CD4-positive, alpha-beta T cell treated with Interleukin-17A for 4 hours (primary cell): Measurements from ENCODE around the gene SFXN2.

Experiments used
- DNase-seq: peaks from one replicate; pipeline ENCODE4 v3.0.0-alpha.2; 2020; ENCODE audit warnings: mixed read lengths

Gene SFXN2

DNA sequence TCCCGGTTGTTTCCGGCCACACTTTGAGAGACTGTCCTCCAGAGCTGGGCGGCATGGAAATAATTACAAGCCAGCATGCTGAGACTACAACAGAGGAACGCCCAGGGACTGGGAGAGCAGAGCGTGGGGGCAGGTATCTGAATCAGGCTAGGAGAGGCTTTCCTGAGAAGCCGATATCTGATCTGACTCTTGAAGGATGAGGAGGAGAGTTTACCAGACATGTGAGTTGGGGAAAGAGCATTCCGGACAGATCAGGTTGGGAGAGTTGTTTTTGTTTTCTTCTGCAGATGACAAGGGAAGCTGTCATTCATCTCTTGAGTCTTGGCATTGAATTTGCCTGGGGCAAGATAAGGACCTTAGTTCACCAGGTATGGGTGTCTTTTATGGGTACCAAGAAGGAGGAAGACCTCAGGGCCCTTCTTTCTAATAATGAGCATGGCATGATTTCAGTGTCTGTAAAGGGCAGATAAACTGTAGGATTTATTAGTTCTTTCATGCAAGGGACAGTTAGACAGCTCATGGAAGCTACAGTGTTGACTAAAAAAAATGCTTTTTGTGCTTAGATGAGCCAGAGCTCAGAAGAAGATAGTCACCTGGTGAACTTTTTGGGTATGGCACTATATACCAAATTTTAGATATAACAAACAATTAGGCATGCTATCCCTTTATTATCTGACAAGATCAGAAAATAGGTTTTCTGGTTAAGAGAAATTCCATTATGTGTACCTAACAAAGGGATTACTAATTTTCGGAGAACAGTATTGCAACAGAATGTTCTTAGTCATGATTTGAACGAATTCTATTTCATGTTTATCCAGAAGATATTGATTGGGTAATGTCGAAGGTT, 65.5 kb downstream of the SFXN2 start:
- no peak for DNase-seq

DNA sequence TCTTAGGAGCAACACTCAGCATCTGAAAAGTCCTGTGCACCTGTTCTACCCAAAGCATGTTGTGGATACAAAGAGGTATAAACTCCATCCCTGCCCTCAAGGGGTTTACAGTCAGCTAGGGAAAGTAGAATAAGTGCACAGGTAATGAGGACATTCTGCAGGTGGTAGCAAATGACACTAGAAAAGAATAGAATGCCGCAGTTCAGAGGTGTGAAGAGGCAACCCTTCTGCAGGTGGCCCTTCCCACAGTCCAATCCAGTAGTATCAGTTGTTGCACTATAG, 66.0 kb downstream of the SFXN2 start:
- DNase-seq: no peak

DNA sequence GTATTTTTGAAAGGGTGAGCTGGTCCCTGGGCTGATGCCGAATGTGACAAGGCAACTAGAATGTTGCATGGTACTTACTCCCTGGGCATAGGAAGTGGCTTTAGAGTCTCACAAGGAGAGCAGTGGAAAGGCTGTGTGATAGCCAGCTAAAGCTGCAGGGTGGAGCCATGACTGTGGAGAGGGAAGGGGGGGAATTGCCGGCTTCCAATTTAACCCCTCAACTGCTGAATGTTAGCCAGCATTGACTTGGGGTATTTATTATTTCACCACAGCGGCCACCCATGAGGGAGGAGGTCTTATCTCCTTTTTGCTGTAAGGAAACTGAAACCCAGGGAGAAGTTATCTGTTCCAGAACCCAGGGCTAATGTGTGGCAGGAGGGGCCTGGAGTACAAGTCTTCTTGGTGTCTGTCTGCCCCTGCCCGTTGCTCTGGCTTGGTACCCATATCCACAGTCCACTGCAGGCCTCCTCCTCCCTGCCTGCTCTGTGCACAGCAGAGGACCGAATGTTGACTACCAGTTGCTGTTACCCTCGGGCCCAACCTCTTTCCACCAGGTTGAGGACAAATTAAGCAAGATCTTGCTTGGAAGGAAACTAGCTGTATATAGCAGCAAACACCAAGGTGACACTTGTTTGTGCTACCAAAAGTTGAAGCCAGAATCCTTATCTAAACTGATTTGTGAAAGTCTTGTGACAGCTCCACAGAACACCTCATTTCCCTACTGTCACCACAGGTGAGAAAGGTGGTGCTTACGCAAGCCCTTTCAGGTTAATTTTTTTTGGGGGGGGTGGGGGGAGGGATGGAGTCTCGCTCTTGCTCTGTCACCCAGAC, 66.9 kb downstream of the SFXN2 start:
- DNase-seq: no peak

DNA sequence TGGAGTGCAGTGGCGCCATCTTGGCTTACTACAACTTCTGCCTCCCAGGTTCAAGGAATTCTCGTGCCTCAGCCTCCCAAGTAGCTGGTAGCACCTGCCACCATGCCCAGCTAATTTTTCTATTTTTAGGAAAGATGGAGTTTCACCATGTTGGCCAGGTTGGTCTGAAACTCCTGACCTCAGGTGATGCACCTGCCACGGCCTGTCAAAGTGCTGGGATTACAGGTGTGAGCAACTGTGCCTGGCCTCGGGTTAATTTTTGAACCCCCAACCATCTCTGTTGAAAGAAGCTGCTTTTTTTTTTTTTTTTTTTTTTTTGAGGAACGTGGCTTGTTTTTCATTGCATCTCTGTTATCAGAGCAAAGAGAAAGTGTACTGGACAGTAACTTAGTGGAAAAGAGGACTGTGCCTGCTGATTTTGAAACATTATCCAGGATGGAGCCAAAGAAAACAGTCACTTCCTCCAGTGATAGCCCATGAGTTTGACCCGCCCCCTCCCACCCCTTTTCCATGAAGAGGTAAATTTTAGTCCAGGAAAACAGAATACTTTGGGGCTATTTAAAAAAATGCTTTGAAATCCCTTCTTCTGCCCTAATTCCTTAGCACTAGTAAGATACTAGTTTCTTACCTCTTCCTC, 67.6 kb downstream of the SFXN2 start:
- DNase-seq: no peak

DNA sequence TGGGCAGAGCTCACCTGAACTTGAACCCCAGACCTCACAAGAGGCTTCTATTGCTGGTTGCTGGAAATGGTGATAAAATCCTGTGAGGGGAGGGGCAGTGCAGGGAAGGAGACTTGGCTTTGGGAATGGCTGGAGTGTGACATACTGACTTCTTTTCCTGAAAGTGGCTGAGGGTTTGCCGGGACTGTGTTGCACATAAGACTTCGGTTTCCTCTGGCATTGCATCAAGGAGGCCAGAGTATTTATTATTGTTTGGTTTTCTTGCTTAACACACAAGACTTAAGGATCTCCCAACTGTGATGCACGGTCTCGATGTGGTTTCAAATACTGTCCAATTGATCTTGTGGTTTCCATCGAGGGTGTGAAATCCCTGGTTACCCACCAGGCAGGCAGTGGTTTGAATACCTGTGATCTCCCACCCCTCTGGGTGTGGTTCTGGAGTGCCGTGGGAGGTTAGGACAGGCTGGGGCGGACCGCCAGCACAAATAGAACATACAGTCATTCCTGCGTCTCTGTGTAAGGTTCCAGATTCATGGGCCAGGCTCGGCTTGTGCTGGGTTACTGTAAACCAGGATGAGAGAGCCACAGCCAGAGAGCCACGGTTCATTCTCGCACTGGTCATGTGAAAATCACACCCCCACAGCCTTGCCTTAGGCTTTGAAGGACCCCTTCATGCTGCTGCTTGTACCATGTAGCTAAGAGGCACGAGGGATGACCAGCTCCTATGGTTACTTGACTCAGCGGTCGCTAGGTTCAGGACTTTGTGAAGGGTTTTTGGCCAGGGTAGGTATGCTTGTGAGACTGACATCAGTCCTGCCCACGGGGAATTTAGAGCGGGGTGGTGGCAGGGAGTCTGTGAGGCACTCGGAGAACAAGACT, 68.5 kb downstream of the SFXN2 start:
- no peak for DNase-seq

DNA sequence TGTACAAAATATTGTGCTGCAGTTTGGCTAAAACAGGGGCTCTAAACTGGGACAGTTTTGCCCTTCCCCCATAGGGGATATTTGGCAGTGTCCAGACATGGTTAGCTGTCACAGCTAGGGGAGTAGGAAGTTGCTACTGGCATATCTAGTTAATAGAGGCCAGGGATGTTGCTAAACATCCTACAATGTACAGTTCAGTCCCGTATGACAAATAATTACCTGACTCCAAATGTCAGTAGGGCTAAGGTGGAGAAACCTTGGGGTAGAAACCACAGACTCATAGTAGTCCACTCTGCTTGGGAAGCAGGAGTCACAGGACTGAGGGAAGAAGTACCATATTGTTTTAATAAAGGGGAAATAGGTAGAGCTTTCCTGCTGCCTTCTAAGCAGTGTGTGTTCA, 69.1 kb downstream of the SFXN2 start:
- no peak for DNase-seq

DNA sequence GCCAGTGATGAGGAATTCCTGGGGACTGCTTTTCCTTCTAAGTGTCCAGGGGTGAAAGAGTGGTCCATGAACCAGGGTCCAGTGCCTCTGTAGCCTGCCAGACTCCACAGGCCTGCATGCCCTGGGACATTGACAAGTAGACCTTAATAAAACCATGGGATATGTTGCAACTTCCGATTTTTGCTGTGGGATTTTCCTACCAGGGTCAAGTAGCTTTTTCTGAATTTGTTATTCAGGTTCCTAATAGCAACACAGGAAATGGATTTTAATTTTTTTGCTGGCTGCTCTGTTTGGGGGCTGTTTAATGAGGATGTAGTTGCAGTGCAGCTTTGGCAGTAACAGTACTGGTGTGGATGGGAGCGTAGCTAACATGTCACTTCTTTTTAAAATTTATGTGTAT, 71.4 kb downstream of the SFXN2 start:
- no peak for DNase-seq

DNA sequence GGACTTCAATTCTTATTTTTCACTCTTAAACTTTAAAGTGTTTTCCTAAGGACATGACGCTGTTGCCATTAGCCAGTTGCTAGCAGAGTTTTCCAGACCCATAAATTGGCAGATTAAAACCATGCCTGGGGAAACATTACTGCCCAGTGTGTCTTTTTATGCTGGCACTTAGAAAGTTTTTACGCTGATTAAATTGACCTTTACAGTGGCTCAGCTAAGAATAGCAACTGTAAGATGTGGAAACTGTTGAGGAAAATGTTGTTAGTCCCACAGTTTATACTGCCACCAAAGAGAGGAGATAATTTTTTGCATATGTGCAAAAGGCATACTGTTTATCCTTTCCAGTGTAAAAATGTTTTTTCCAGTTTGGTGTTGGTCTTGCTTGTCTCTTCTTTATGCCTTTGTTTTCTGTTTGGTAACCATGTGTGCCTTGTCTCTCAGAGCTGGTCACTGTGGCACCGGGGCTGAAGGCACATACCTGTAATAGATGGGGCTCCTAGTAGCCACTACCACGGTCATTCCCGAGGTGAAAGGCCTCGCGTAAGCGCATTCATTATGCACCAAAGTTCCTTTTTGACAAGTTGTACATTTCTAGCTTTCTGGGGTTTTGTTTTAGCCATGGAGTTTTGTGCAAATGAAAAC, 77.4 kb downstream of the SFXN2 start:
- DNase-seq: no peak
